CD4-positive, alpha-beta T cell treated with Interleukin-21 for 1 hour (primary cell): Measurements from ENCODE around the gene STON1.
"Not testable (repeated sequence)": the region's sequence is repeated elsewhere in the genome, so short reads cannot be mapped to it uniquely, and the experiment has no call there.

ENCODE experiments used
- DNase-seq: peaks from one replicate; pipeline ENCODE4 v3.0.0-alpha.2; 2020

Gene STON1, protein sequence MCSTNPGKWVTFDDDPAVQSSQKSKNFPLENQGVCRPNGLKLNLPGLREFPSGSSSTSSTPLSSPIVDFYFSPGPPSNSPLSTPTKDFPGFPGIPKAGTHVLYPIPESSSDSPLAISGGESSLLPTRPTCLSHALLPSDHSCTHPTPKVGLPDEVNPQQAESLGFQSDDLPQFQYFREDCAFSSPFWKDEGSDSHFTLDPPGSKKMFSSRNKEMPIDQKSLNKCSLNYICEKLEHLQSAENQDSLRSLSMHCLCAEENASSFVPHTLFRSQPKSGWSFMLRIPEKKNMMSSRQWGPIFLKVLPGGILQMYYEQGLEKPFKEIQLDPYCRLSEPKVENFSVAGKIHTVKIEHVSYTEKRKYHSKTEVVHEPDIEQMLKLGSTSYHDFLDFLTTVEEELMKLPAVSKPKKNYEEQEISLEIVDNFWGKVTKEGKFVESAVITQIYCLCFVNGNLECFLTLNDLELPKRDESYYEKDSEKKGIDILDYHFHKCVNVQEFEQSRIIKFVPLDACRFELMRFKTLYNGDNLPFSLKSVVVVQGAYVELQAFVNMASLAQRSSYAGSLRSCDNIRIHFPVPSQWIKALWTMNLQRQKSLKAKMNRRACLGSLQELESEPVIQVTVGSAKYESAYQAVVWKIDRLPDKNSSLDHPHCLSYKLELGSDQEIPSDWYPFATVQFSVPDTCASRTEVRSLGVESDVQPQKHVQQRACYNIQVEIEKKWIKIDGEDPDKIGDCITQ

DNA sequence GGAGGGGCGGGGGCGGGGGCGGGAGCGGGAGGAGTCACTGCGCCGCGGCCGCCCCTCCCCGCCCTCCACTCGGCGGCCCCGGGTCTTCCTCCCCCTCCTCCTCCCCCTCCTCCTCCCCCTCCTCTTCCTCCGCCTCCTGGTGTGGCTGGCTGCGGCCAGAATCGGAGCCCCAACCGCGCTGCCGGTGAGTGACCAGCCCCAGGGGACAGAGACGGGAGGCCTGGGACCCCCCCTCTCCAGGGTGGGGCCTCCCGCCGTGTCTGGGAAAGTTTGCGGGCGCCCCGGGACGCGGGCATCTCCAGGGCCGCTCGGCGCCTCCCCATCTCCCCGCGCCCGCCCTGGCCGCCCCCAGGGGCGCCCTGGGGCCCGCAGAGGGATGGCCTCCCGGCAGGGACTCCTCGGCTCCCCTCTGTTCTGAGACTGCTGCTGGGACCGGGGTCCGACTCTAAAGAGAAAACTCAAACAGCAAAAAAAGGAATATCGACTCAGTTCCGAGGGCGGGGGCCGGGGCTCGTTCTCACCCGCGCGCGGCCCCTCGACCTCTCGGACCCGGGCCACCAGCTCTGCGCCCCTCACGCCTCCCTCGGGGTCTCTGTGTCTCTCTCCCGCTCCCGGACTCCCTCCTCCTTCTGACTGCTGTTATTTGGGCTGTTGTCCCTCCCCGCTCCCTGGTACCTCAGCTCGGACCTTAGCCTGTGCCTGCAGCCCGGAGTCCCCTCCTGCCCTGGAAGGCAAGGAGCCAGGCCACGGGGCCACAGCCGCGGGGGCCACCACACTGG, at the start of gene STON1:
Gene STON1, plus strand, starts transcription at position 122 of the 779 bp plus-strand sequence. CDS start 50,480 bp downstream, outside the sequence.
- peak; percentile 39 for DNase-seq

DNA sequence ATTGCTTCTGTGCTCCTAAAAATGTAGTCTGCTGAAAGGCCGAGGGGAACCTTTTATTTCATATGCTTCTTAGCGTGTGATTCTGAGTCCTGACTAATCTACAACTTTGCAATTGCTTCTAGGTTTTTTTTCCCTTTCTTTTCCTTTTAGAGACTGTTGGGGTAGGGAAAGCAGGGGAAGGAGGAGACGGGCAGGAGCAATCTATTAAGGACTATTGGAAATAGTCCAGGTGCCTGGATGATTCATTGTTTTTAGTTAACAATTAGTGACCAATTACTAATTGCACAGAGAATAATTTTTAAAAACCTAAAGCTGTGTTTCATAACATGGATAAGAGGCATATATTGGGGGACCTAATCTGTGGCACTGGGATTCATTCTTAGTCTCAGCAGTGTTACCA, 49.4 kb upstream of the STON1 start:
- DNase-seq = no peak

DNA sequence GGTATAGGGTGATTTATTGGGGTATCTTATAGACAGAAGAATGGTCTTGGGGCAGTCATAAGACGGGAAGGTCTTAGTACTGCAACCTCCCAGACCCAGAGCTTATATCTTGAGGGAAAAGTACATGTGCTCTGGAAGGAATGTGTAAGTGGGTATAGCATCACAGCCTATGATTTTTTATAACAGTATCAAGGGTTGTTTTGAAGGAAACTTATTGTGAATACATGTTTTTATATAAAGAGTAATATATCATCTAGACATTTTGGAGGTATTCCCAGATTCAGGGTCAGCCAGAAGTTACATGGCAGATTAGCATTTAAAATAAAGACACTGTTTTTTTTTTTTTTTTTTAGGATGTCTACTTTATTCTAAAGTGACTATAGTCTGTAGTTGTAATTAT, 47.6 kb upstream of the STON1 start:
- no peak for DNase-seq

- no peak for DNase-seq
Measured at GRCh38 chr2:48482769-48483168, 47.2 kb upstream of the STON1 start.

- DNase-seq = no peak
Measured at GRCh38 chr2:48483506-48483905, 46.4 kb upstream of the STON1 start.

DNA sequence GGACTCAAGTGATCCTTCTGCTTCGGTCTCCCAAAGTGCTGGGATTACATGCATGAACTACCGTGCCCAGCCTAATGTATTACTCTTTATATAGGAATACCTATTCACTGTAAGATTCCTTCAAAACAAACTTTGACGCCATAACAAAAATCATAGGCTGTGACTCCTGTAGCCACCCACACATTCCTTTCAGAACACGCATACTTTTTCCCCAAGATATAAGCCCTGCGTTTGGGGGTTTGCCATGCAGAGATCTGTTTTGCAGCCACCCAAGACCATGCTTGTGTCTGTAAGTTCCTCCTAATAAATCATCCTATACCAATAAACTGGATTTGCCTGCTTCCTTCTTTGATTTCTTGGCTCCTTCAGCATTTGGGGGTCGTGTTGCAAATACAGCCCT, 46.0 kb upstream of the STON1 start:
- DNase-seq = no peak

DNA sequence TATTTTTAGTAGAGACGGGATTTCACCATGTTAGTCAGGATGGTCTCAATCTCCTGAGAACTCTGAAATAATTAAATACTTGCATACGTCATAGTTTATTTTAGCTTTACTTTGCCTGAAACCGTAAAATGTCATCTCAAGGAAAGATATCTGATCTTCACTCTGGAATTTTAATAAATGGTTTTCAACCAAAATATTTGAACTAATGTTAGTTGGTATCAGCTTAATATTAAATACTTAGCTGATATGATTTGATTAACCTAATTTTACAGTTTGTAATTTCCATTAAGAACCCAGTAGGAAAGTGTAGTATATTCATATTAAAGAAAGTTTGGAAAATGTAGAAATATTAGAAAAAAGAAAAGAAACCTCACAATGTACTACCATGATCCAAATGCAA, 41.4 kb upstream of the STON1 start:
- DNase-seq = no peak

DNA sequence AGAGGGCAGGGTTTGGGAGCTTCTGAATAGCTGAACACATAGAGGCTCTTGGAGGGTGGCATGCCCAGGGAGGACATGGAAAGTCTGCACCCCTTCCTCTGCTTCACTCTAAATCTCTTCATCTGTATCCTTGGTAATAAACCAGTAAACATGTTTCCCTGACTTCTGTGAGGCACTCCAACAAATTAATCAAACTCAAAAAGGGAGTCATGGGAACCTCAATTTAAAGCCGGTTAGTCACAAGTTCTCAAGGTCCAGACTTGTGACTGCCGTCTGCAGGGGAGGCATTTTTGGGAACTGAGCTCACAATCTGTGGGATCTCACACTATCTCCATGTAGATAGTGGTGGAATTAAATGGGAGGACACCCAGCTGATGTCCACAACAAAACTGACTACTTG, 33.1 kb upstream of the STON1 start:
- no peak for DNase-seq

DNA sequence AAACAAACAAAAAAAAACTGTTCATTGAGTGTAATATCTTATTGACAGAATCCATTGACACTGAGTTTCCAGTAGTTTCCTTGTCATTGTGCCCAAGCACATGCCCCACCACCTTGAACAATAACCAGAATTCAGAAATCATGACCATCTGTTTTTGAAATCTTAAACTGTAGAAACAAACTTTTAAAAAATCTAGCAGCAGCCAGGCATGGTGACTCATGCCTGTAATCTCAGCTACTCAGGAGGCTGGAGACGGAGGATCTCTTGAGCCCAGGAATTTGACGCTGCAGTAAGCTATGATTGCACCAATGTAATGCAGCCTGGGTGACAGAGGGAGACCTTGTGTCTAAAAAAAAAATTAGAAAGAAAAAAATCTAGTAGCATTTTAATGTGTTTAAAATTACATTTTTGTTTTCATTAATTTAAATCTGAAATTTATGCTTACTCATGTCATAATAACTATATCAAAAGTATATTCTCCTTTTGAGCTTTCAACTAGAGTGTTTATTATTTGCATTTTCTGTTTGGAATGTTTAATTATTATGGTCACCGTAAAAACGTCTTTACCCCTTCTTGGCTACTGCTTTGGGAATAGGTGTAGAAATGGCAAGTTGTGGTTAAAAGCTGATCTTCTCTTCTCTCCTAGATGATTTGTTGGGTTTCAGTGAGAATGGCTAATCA, 25.2 kb upstream of the STON1 start:
- no peak for DNase-seq

GRCh38 chr2:48507111-48507510, 22.8 kb upstream of the STON1 start:
- no peak for DNase-seq

DNA sequence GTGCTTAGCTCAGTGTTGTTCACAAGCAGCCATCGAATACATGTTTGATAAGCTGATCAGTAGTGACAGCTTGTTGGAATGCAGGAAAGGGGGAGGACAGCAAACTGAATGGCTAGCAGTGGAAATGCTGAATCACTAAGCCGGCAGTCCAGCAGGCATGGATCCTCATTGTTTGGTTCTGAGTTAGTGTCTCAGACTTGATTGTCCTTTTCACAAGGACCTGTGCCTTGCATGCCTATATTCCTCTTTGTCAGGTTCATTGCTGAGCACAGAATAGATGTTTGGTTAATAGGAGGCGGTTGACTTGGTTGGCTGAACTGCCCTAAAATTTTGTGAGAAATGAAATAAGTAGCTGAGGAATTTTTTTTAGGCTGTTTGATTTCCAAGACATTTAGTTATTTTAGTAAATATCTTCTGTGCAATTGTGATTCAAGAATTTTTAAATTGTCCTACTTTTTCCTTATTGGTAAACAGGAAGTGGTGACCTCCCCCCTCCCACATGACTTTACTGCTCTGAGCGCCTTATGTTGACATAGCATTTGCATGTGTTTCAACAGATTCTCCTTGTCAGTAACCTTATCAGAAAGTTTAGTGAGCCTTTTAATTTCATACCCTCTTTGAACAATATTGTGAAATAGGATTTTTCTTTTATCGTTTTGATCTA, 21.4 kb upstream of the STON1 start:
- no peak for DNase-seq

DNA sequence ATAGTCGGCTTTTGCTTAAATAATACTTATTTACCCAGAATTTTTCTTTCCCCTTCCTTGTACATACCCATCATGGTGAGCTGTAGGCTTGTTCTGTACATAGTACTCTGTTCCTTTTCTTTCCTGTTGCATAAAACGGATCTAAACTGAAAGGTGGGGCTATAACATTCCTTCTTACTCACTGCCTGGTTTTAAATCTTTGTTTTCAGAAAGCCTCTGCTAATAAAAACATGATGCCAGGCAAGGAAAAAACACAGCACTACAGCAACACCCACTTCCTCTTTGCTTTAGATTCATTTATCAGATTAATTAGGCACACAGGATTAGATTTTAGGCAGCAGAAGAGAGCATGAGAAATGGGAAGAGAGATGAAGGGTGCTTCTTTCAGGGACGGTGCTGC, 19.6 kb upstream of the STON1 start:
- no peak for DNase-seq

DNA sequence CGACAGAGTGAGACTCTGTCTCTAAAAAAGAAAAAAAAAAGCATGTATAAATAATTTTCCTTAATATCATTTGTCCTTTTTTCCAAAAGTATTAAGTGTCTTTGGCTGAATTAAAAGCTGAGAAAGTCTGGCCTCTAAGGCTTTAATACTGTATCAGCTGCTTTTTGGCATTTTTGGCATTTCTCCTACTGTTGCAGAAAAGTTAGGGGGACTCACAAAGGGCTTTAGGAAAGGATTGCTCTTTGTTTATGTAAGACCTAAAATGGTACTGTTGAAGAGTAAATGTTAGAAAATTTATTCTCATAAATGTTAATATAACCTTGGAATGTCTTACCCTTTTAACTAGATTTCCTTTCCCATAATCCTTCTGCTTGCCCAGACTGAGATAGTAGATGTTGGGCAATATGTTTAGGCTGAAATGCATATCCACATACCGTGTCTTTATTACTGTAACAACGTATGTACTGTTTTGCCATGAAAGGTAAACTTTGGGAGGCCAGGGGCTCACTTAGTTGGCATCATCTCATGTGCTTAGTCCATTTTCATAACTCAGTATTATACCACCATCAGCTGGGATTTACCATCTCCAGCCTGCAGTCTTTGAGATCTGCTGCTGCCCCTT, 18.0 kb upstream of the STON1 start:
- no peak for DNase-seq

- DNase-seq = no peak
Measured at GRCh38 chr2:48512571-48512970, 17.4 kb upstream of the STON1 start.

GRCh38 chr2:48514348-48515003, 15.5 kb upstream of the STON1 start:
- DNase-seq = no peak

DNA sequence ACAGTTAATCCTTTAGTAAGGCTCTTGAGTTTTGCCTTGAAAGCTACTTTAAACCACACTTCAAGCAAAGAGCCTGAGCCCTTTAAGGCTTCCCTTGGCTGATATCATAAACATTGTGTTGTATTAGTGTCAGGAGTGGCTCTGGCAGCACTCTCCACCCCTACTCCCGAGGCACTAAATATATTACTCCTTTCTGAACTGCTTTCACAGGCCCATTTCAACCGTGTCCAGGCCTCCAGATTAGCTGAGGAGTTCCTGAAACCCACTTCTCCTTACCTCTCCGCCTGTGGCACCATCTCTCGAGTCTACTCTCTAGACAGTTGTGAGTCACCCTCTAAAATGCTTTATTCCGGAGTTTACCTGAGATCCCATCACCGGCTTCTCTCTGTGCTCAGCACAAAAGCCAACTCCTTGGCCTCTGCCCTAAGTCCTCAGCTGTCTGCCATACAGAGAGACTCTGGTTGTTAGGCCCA, 14.4 kb upstream of the STON1 start:
- no peak for DNase-seq

- DNase-seq = no peak
Measured at GRCh38 chr2:48519593-48519992, 10.4 kb upstream of the STON1 start.

DNA sequence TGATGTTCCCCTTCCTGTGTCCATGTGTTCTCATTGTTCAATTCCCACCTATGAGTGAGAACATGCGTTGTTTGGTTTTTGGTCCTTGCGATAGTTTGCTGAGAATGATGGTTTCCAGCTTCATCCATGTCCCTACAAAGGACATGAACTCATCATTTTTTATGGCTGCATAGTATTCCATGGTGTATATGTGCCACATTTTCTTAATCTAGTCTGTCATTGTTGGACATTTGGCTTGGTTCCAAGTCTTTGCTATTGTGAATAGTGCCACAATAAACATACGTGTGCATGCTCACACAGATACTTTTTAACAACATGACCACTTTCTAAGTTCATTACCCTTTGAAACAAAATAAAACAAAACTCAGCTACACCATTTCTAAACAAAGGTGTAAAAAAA, 5.2 kb upstream of the STON1 start:
- DNase-seq = not testable (repeated sequence)

DNA sequence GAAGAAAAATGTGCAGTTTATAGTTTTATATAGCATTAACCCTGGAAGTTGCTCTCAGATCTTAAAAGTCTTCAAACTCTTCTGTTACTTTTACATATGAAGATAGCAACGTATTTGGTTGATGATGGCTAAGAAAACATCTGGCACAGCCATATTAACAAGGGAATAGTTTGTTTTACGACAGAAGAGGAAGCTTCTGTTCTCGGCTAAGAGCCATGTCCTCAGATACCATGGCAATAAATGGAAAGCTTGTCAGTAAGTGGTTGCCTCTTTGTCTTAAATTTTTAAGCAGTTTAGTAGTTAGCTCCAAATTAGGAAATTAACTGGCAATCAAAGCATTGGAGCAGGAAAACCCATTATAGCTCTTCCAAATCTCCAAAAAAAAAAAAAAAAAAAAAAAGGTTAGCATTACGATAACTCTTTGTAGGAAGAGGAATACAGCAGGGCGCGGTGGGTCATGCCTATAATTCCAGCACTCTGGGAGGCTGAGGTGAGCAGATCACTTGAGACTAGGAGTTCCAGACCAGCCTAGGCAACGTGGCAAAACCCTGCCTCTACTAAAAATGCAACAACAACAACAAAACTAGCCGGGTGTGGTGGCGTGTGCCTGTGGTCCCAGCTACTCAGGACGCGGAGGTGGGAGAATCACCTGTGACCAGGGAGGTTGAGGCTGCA, 4.5 kb upstream of the STON1 start:
- DNase-seq = no peak

DNA sequence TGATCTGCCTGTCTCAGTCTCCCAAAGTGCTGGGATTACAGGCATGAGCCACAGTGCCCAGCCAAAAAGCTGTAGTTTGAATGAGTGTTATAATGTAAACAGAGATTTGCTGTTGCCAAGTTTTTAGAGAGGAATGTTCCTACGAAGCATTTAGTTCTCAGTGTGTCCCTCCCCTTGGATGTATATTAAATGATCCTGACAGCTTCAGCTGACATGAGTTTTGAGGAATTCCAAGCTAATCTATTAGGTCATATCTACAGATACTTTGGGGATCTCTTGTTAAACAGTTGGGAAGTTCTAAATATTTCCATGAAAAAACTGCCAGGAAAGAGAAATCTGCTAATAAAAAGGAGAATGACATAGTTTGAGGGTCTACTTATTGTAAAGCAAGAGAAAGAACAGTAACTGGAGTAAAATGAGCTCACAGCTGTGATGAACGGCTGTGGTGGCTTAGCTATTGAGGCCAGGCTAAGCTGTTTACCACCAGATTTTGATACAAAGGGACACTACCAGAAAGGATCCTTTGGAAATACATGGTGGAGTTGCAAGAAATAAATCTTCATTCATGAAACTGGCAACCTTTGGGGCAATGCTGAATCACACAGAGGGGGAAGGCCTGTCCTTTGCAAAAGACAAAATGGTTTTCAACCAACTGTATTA, 2.6 kb upstream of the STON1 start:
- DNase-seq = no peak
